HG02642 (cell line): ENCODE measurements around the gene SEPTIN8.

Source experiments
- ATAC-seq: cut with Tn5 transposase; IDR thresholded peaks from one replicate; pipeline ENCODE4 v1.9.1; 2021; ENCODE audit warnings: mild to moderate bottlenecking; ENCODE audit not compliant: unreplicated experiment, poor library complexity

Gene SEPTIN8

GRCh38 chr5:132766020-132766805, 10.8 kb downstream of the SEPTIN8 start:
- ATAC-seq = no peak

DNA sequence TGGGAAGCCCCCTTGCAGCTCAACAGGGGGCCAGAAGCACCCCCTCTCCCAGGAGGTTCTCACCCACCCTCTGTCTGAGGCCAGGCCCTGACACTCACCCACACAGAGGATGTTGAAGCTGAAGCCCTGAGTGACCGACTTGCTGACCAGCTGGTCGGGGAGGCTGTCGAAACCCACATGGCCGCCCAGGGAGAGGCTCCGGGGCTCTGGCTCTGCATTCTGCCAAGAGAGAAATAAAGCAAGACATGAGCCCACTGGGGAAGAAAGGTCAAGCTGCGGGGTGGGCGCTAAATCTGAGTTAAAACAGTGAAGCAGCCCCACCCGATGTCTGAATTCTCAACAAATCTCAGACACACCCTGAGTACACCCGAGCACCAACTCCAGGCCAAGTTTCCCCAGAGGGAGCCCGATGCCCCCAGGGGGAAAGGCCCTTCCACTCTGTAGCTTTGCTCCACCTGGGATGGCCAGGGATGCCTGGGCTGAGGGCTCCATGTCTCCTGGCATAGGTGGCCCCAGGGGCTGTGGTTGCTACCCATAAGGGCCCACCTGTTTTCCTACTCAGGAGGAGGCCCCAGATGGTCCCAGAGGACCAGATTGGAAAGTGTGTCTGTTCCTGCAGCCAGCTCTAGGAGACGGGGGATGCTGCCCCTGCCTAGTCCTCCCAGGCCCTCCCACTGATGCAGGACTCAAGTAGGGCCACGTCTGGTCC, 11.6 kb downstream of the SEPTIN8 start:
- no peak for ATAC-seq

DNA sequence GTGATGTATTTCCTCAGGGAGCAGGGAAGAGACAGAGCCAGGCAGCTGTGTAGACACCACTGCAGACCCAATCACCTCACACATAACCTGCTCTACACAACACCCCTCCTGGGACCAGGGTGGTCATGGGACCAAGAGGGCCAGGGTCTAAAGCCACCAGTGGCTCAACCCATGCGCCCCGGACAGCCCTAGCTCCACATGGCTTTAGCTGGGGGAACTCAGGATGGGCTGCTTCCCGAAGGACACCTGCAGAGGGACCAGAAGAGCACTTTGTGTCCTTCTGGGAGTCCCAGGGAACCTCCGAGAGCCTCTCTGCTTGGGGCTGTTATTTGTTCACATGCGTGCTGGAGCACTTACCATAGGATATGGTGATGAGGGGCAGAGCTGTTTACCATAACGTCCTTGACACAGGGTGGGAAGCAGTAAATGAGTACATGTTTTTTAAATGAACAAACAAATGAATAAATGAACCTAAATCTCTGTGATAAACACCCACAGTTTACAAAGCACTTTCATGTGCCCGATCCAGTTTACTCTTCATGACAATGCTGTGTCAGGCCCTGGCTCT, 12.3 kb downstream of the SEPTIN8 start:
- no peak for ATAC-seq

DNA sequence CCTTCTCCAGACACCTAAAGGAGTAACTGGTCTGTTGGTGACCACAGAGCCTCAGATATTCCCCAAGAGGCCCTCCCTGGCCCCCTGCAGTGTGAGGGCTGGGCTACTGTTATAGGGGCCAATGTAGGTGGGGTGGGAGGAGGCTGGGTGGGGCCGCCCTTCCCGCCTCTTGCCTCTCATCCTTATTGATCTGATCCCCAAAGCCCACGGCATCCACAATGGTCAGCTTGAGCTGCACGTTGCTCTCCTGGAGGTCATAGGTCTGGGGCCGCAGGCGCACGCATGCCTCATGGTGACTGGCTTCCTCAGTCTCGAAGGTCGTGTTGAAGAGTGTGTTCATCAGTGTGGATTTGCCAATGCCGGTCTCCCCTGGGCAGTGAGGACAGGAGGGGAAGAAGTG, 13.0 kb downstream of the SEPTIN8 start:
- no peak for ATAC-seq

DNA sequence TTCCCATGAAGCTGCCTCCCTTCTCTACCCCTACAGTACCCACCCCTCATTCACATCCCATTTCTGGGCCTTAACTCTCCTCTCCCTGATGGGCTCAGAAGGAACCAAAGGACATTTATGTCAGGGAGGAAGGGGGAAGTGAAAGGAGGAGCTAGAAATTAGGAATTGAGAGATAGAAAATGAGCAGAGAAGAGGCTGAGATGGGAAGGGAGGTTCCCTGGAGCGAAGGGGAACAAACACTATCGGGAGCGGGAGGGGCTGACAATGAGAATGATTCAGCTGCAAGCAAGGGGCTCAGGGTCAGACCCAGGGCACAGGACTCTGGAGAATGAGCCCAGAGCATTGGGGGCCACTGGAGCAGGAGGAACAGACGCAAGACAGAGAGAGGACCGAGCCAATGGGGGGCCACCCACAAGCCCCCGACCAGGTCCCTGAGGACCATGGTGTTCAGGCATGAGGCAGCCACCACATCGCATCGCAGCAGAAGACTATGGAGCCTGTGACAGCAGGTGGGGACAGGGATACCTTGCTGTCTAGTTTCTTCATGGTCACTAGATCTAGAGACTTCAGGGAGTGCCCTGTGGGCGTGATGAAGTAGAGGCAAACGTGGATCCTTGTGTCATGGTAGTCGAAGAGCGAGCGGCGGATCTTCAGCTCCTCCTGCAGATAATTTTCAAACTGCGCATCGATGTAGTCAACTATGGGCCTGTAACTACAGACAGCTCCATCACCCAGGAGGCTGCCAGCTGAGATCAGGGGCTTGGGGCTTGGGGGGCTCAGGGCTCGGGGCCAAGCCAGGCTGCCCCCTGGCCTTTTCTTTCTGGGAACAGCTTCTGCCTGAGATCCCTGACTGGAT, 13.6 kb downstream of the SEPTIN8 start:
- no peak for ATAC-seq

- ATAC-seq = no peak
Measured at GRCh38 chr5:132762246-132763000, 14.6 kb downstream of the SEPTIN8 start.

GRCh38 chr5:132761321-132762240, 15.5 kb downstream of the SEPTIN8 start:
- no peak for ATAC-seq

GRCh38 chr5:132760601-132761317, 16.3 kb downstream of the SEPTIN8 start:
- no peak for ATAC-seq

GRCh38 chr5:132760049-132760420, 17.0 kb downstream of the SEPTIN8 start:
- ATAC-seq = no peak

GRCh38 chr5:132759114-132760048, 17.7 kb downstream of the SEPTIN8 start:
- ATAC-seq = no peak

DNA sequence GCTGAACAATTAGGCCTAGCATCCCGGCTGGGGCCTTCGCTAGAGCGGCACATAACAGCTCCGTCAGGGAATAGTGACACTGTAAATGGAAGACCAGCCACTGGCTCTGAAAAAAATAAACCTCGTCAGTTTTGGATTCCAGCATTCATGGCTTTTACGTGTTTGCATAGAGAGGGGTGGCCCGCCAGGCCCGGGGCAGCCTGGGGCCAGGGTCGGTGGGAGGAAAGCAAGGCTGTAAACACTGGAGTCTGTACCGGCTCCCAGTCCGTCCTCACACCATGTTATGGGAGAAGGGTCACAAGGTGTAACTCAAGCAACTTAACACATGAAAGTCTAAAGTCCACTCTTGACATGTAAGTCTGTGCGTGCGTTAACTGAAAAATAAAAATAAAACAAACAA, 18.6 kb downstream of the SEPTIN8 start:
- no peak for ATAC-seq

GRCh38 chr5:132756542-132756941, 20.5 kb downstream of the SEPTIN8 start:
- no peak for ATAC-seq

- no peak for ATAC-seq
Measured at GRCh38 chr5:132754947-132755346, 22.1 kb downstream of the SEPTIN8 start.

DNA sequence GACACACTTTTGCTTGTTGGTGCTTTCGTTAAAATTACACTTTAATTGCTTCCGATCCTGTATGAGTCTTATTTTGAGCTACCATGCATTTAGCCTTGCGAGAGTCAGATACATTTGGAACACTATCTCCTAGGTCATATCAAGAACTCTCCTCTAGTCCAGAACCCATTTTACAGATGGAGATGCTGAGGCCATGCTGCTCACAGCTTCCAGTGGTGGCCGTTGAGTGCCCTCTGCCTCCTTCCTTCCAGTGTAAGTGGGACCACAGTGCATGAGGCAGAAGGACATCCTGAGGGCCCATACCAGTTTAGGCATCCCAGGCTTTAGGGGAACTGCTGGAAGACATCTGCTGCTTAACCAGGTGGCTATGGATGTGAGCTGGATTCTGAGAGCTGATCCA, 22.9 kb downstream of the SEPTIN8 start:
- no peak for ATAC-seq

GRCh38 chr5:132753135-132753987, 23.7 kb downstream of the SEPTIN8 start:
- no peak for ATAC-seq

GRCh38 chr5:132752581-132753125, 24.4 kb downstream of the SEPTIN8 start:
- no peak for ATAC-seq
